GM13976 (cell line): ENCODE data around the gene ANGPTL1.

Source experiments
- DNase-seq: peaks from one replicate; pipeline ENCODE4 v3.0.0; 2012; ENCODE audit warnings: low spot score
- CTCF ChIP-seq: IDR thresholded peaks from 2 replicates; pipeline ENCODE4 v1.5.1; 2012; ENCODE audit warnings: borderline replicate concordance, mild to moderate bottlenecking; ENCODE audit not compliant: insufficient read depth; ENCODE audit errors: extremely low read depth, missing control alignments, control extremely low read depth
- in situ Hi-C: fragments of 300-500 bp; cut with MboI; formaldehyde crosslinking; loops from one replicate; pipeline ENCODE4 v1.12.0; 2022; ENCODE audit warnings: low sequenced_read_pairs, mixed read lengths, inconsistent platforms; ENCODE audit not compliant: unreplicated experiment

Gene ANGPTL1

DNA sequence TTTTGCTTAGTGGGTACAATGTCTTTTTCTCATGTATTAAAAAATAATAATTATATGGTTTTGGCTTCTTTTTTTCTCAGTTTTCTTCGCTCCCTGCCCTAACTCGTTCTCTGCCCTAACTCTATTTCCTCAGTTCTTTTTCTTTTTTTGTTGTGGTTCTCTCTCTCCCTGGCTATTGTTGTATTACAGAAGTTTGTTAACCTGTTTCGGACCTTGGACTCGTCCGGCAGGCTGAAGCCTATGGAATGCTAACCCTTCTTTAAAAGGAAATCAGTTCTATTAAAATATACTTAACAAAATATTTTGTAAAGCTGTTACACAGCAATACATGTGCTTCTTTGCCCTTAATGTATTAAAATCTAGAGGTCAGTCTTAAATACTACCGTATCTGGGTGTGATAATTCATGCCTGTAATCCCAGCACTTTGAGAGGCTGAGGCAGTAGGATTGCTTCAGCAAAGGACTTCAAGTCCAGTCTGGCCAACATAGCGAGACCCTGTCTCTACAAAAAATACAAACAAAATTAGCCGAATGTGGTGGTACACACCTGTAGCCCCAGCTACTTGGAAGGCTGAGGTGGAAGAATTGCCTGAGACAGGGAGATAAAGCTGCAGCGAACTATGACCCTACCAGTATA lies 64.1 kb downstream of the ANGPTL1 start:
- in situ Hi-C loops: no loop called here
- no peak for DNase-seq

GRCh38 chr1:178802873-178803272 lies 68.0 kb downstream of the ANGPTL1 start:
- in situ Hi-C loops: no loop called here
- TF ChIP-seq CTCF: no peak
- DNase-seq: no peak

More for the DNA sequence above, 64.1 kb downstream of the ANGPTL1 start:
- no peak for TF ChIP-seq CTCF
